Stimulated activated CD4-positive, alpha-beta T cell treated with anti-CD3 and anti-CD28 coated beads, TNF-alpha, amount 100 ng/mL, for 24 hours (primary cell): ENCODE results near the gene MAP3K13.

ENCODE experiments used
- DNase-seq, 3 experiments: peaks; one replicate each; pipeline ENCODE4 v3.0.0-alpha.2; 2020; ENCODE audit warnings: low read depth in 3 of 3

MAP3K13 gene

DNA sequence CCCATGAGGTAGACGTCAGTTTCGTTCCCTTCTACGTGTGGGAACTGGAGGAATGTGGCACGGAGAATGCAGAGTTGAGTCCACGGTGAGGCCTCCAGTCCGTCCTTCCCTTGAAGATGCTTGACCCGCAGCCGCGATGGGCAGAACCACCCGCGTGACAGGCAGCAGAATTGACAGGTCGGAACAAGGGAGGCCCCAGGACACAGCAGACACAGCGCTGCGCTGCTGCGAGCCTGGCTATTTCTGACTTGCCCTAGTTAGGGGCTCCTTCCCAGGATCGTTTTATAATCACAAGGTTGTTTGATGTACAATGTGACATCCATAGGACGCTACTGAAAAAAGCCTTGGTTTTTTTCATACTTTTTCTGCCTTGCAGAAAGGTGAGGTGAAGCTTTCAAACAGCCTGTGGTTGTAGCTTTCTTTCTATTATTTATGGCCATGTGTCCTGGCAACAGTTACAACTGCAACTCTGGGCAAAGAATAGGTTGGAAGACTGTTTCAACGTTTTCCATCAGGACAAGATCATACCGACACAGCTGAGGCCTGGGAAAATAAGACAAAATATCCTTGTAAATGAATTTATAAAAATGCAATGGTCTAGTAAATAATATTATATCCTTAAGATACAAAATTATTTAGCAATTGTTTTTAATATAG is 145.5 kb downstream of the MAP3K13 start:
- no peak for DNase-seq

DNA sequence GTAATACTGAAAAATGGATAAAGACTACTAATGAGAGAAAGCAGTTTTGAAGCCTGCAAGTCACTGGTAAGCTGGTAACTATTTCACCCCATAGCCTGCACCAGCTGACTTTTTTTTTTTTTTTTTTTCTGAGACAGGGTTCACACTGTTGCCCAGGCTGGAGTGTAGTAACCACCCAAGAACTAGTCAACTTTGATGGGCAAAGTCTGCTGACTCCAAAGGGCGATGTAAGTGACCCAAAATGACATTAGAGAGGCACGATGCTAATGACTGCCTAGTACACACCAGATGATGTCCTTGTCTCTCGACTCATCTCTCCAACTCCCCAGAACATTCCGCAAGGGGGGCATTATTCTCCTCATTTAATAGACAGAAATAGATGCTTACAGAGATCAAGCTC is 148.8 kb downstream of the MAP3K13 start:
- DNase-seq, result no peak

DNA sequence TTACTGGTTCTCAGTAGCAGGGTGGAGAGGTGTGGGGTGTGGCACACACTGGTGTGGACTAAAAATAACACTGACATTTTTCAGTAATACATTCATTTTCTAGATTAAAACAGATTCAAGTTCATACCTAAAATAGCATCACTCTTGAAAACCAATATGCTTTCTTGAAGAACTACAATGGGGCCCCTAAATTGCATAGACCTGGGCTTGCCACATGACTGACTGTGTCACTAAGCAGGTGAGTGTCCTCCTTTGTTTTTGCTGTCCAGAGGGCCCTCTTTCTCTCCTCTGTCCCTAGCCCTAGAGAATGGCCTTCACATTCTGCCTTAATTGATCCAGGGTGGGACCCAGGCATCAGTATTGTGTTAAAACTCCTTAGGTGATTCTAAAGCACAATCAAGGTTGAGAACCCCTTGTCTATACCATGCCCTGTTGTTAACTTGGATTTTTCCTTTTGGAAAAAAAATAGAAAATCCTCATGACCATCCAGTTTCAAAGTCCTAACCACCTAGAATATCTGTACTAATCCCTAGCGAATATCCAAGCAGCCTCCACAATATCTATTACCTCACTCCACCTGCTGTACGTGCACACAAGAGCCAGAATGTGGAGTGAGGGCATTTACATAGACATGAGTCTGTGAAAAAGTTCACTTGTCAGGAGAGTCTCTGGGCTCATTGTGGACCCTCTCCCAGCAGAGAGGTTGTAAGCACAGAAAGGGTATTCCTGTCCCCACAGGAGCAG is 154.6 kb downstream of the MAP3K13 start:
- DNase-seq, result no peak

DNA sequence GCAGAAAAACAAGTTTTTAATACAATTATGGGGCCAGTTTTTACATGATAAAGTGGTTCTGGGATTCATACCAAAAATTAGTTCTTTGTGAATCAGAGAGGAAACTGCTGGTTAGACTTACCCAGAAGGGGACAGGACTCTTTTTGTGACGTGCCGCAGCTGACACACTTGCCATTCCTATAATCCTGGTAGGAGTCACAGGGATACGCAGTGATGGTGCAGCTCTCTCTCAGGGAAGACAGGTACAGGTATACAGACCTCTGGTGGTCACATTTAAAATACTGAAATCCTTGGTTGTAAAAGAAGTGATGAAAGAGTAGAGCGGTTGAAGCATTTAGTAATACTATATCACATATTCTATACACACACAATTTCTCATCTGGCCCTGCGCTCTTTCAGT is 156.1 kb downstream of the MAP3K13 start:
- no peak for DNase-seq

DNA sequence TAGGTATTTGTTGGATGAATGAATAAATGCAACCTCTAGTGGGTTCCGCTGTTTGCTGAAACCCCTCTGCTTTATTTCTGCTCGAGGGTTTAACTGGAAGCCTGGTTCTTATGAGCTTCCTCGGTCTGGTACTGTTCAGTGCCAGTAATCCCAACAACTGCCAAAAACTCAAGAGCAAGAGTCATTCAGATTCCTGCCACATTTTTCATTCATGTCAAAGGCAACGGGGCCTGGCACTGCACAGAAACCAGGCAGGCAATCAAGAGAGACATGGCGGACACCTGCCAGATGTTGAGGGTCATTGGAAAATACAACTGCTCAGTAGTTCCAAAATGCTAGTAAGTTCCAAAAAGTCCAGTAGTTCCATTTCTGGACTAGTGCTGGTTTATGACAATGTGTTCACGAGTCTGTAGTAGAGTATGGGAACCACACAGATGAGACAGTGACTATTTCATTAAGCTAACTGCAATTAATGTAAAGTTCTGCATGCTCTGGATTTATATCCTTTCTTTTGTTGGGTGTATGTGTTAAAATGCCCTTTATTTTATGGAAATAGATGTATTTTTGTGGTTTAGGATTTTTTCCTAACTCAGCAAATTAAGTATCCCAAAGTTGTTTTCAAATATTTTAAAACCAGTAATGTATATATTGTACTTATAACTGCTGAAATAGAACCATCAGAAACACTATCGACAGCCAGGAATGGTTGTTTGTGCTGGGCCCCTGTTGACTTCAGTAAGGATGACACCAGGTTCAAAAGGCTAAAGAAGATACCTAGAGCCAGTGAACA is 158.6 kb downstream of the MAP3K13 start:
- DNase-seq, result no peak

DNA sequence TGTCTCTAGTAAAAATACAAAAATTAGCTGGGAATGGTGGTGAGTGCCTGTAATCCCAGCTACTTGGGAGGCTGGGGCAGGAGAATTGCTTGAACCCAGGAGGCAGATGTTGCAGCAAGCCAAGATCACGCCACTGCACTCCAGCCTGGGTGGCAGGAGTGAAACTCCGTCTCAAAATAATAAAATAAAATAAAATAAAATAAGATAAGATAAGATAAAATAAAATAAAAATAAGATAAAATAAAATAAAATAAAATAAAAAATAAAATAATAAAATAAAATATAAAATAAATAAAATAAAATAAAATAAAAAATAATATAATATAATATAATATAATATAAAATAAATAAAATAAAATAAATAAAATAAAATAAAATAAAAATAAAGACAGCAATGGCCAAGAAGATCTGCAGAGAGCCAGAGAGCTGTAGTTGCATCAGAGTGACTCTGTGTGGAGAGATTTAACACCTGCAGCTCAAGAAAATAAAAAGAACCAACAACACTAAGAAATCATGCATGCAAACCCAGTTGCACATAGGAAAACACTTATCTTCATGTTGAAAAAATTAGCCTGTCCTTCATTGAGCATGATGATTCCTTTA is 163.5 kb downstream of the MAP3K13 start:
- DNase-seq, result no peak

DNA sequence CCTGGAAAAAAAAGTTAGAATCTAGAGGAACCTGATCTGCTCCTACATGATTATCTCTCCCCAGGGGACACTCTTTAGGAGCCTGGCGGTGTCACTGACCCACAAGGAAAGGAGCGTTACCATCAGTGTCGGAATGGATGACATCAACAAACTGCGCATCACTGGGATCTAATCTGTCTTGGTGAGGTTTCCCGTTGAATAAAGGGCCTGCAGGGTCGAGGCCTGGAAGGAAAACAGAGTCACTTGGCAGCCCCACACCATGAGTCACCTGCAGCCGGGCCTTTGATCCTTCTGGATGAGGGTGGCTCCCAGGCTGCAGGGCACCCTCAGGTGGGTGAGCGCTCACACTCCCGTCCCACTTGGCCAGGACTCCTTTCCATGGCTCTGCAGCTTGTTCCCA is 164.4 kb downstream of the MAP3K13 start:
- DNase-seq, result no peak

DNA sequence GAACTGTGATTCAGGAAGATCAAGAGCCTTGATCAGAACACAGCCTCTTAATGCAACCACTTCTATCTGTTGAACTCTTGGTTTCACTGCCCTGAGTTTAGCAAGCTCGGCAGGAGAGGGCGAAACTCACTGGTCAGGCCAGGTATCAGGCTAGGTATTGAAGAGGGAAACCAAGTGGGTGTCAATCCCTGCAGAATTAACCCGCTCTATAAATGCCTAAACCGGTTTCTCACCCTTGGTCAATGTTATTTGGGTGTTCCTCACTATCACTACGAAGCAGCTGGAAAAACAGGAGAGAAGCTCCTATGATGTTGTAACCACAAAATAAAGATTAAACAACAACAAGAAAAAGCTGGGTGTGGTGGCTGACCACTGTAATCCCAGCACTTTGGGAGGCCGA is 165.6 kb downstream of the MAP3K13 start:
- no peak for DNase-seq

DNA sequence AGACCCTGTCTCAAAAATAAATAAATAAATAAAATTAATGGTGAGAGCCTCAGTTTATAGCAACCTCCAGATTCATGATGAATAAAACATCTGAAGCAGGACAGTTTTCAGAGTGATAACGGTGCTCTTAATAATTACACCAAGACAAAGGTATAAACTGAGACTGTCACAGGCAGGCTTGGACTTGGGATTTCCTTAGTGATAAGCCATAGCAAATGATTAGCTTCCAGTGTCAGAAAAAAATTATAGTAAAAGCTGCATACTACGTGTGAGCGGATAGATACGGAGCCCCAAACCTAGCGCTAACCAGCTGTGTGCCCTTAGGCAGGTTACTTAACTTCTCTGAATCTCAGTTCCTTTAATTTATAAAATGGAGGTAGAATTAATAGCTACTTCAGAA is 167.9 kb downstream of the MAP3K13 start:
- no peak for DNase-seq

DNA sequence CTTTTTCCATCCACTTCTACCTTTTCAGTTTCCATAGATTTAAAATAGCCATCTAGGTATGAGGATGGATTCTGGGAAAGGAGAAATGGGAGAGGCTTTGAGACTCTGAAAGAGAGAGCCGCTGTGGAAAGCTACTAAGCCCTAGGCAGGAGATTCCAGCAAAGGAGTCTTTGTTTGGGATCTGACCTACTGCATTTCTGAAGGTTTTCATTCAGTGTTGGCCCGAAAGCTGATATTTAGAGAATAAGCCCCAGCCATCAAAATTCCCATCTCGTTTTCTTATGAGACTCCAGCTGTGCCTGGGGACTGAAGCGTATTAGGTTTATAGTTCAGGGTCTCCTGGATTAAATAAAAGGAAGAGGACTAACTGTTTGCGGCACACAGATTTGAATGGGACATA is 170.0 kb downstream of the MAP3K13 start:
- no peak for DNase-seq

DNA sequence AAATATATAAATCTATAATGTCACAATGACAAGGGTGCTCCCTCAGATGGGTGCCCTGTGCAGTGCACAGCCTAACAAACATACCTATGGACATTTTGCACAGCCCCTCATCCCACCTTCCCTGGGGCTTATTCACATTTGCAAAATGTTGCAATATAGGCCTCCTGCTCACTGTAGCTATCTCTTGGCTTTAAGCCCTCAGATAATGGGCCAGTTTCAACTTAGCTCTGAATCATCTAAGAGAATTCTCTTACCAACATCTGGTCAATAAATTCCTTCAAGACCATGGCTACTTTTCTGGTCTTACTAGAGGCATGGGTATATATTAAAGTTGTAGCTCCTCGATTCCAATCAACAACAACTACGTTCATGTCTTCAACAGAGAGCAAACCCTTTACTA is 171.6 kb downstream of the MAP3K13 start:
- no peak for DNase-seq

DNA sequence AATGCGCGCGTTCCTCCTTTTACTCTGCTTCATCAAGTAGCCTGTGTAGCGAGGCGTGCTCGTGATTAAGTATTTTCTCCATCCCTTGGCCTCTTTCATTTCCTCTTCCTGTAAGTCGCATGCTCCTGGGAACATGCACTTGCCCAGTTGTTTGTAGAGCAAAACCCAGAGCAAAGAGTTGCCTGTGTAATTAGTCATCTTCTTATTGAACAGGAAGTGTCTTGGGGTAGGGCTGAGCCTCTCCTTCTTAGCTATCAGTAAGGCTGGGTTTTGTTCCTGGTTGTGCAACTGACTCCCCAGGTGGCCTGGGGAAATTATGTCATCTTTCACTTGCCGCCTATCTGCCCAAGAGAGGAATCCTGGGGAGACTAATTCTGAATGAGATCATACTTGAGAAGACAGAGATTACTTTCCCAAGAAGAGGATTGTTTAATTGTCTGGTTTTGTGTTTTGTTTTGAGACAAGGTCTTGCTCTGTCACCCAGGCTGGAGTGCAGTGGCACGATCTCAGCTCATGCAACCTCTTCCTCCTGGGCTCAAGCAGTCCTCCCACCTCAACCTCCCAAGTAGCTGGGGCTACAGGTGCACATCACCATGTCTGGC is 174.5 kb downstream of the MAP3K13 start:
- peak; percentile 4 to 42 (median 7) for DNase-seq
